Urinary bladder (tissue), 4 donors: ENCODE results near the gene KRTAP8-1. TPM values are rescaled to one million over a fixed set of nuclear protein-coding genes. Genes with fewer than 3 reads are reported as not detected.

ENCODE experiments used
- DNase-seq: peaks from one replicate; pipeline ENCODE4 v3.0.0-alpha.2; 2015; ENCODE audit errors: extremely low spot score
- H3K27ac ChIP-seq: one replicate; pipeline ENCODE4 v1.5.1; 2013; ENCODE audit warnings: low read depth, mild to moderate bottlenecking, moderate library complexity
- H3K36me3 ChIP-seq: one replicate; pipeline ENCODE4 v1.6.1; 2013; ENCODE audit warnings: mild to moderate bottlenecking, moderate library complexity; ENCODE audit not compliant: insufficient read depth
- H3K4me1 ChIP-seq: one replicate; pipeline ENCODE4 v1.6.1; 2013; ENCODE audit warnings: mild to moderate bottlenecking, moderate library complexity; ENCODE audit not compliant: insufficient read depth
- H3K4me3 ChIP-seq: one replicate; pipeline ENCODE4 v1.5.1; 2013; ENCODE audit warnings: low read depth, low read length
- WGBS: extraction: QIAGEN DNeasy Blood & Tissue Kit; methylation state at CpG from one replicate; pipeline ENCODE4 v1.1.7; 2013; 5-methylcytosine and 5-hydroxymethylcytosine counted together
- polyA plus RNA-seq: library from polyadenylated mRNA; stranded (reverse); fragments of 200-250 nt; gene quantifications from one replicate; pipeline ENCODE4 v1.2.3, GENCODE V29; 2013
- total RNA-seq: library from RNA; depleted of rRNA; stranded (reverse); fragments of >200 nt; gene quantifications from one replicate; pipeline ENCODE4 v1.2.3, GENCODE V29; 2014
- donor health status: healthy with polysubstance abuse.
- donor health status: healthy.

The KRTAP8-1 gene
- total RNA-seq (not detected), polyA plus RNA-seq (not detected)

- H3K27ac ChIP-seq = no peak within 1 kb of the TSS
- no peak for DNase-seq
- 92% methylated on average over 5 of the region's 5 CpGs for WGBS
- no peaks in the 10 kb centered on the region for H3K36me3 ChIP-seq
- no peak within 1 kb of the TSS for H3K4me3 ChIP-seq
- no peaks in the 10 kb centered on the region for H3K4me1 ChIP-seq
These were observed at the start of gene KRTAP8-1 for GRCh38 chr21:30813174-30813573. TSS of gene KRTAP8-1 (minus strand) at chr21:30813274. CDS start at chr21:30813220, 54 bp downstream.

- Histone ChIP-seq H3K27ac (no peak overlapping the region), H3K36me3 (no peaks in the 10 kb centered on the region), H3K4me1 (no peaks in the 10 kb centered on the region), H3K4me3 (no peak overlapping the region)
- 86% methylated on average over 9 of the region's 9 CpGs for WGBS
- no peak for DNase-seq
These were observed 34.8 kb upstream of the KRTAP8-1 start for GRCh38 chr21:30847627-30848500.

GRCh38 chr21:30842990-30843389 lies 29.9 kb upstream of the KRTAP8-1 start:
- H3K4me1 ChIP-seq = no peaks in the 10 kb centered on the region
- H3K36me3 ChIP-seq = no peaks in the 10 kb centered on the region
- H3K27ac ChIP-seq = no peak overlapping the region
- H3K4me3 ChIP-seq = no peak overlapping the region
- no peak for DNase-seq

GRCh38 chr21:30839304-30839703 lies 26.2 kb upstream of the KRTAP8-1 start:
- WGBS = 48% methylated on average over 5 of the region's 5 CpGs

GRCh38 chr21:30838536-30838935 lies 25.5 kb upstream of the KRTAP8-1 start:
- DNase-seq = no peak
- no peak overlapping the region for H3K27ac ChIP-seq
- no peaks in the 10 kb centered on the region for H3K4me1 ChIP-seq
- no peak overlapping the region for H3K4me3 ChIP-seq
- no peaks in the 10 kb centered on the region for H3K36me3 ChIP-seq
- WGBS = 91% methylated on average over 6 of the region's 6 CpGs

More at GRCh38 chr21:30839304-30839703, 26.2 kb upstream of the KRTAP8-1 start:
- DNase-seq = no peak
- Histone ChIP-seq H3K27ac (no peak overlapping the region), H3K4me3 (no peak overlapping the region), H3K4me1 (no peaks in the 10 kb centered on the region), H3K36me3 (no peaks in the 10 kb centered on the region)

- H3K27ac ChIP-seq = no peak overlapping the region
- H3K4me1 ChIP-seq = no peaks in the 10 kb centered on the region
- WGBS = 44% methylated on average over 6 of the region's 6 CpGs
- no peaks in the 10 kb centered on the region for H3K36me3 ChIP-seq
- H3K4me3 ChIP-seq = no peak overlapping the region
- no peak for DNase-seq
These were observed 18.2 kb upstream of the KRTAP8-1 start for GRCh38 chr21:30831194-30831765.

GRCh38 chr21:30829659-30830058 lies 16.6 kb upstream of the KRTAP8-1 start, which contains the start of gene KRTAP7-1:
TSS of gene KRTAP7-1 (minus strand) at chr21:30829759. CDS start at chr21:30829698, 61 bp downstream.
- no peak within 1 kb of the TSS for H3K4me3 ChIP-seq
- no peak within 1 kb of the TSS for H3K27ac ChIP-seq
- no peak for DNase-seq
- no peaks in the 10 kb centered on the region for H3K4me1 ChIP-seq
- WGBS = 55% methylated on average over 4 of the region's 4 CpGs
- H3K36me3 ChIP-seq = no peaks in the 10 kb centered on the region

GRCh38 chr21:30818837-30819610 lies 6.0 kb upstream of the KRTAP8-1 start:
- H3K36me3 ChIP-seq = no peaks in the 10 kb centered on the region
- H3K27ac ChIP-seq = no peak overlapping the region
- H3K4me1 ChIP-seq = no peaks in the 10 kb centered on the region
- 67% methylated on average over 7 of the region's 7 CpGs for WGBS
- H3K4me3 ChIP-seq = no peak overlapping the region
- DNase-seq = no peak

GRCh38 chr21:30800605-30801004 lies 12.5 kb downstream of the KRTAP8-1 start:
- H3K27ac ChIP-seq = no peak overlapping the region
- H3K4me1 ChIP-seq = no peaks in the 10 kb centered on the region
- WGBS = 98% methylated on average over 1 of the region's 1 CpG
- H3K4me3 ChIP-seq = no peak overlapping the region
- DNase-seq = no peak
- H3K36me3 ChIP-seq = no peaks in the 10 kb centered on the region

GRCh38 chr21:30793581-30794314 lies 19.3 kb downstream of the KRTAP8-1 start:
- H3K4me3 ChIP-seq = no peak overlapping the region
- WGBS = 46% methylated on average over 2 of the region's 2 CpGs
- H3K27ac ChIP-seq = no peak overlapping the region
- no peaks in the 10 kb centered on the region for H3K36me3 ChIP-seq
- no peaks in the 10 kb centered on the region for H3K4me1 ChIP-seq
- DNase-seq = no peak

- Histone ChIP-seq H3K4me1 (no peaks in the 10 kb centered on the region), H3K36me3 (no peaks in the 10 kb centered on the region), H3K27ac (no peak overlapping the region), H3K4me3 (no peak overlapping the region)
- WGBS = 75% methylated on average over 1 of the region's 1 CpG
- no peak for DNase-seq
These were observed 33.8 kb downstream of the KRTAP8-1 start for GRCh38 chr21:30779249-30779648.

- Histone ChIP-seq H3K4me1 (no peaks in the 10 kb centered on the region), H3K36me3 (no peaks in the 10 kb centered on the region), H3K27ac (no peak overlapping the region), H3K4me3 (no peak overlapping the region)
- 87% methylated on average over 4 of the region's 4 CpGs for WGBS
- no peak for DNase-seq
These were observed 43.2 kb downstream of the KRTAP8-1 start for GRCh38 chr21:30769724-30770431.
